Ovary (tissue), 9 donors: ENCODE measurements around the gene CHKA. TPM values are rescaled to one million over a fixed set of nuclear protein-coding genes. Genes with fewer than 3 reads are reported as not detected.
A peak's percentile ranks its signal among the peaks of the same experiment; 100 is the strongest.

Experiments used
- DNase-seq, 5 donors: peaks; one replicate each; pipeline ENCODE4 v3.0.0-alpha.2; 2019 to 2020
- H3K27ac ChIP-seq, 2 donors: fragments of 200-600 bp; one replicate each; pipeline versions ENCODE4 v1.5.1 to v1.8.0; 2019 to 2022
- H3K27me3 ChIP-seq: fragments of 200-600 bp; one replicate; pipeline ENCODE4 v1.8.0; 2022
- H3K36me3 ChIP-seq: fragments of 200-600 bp; sonication (generic); one replicate; pipeline ENCODE4 v1.5.1; 2019
- H3K4me1 ChIP-seq: one replicate; pipeline ENCODE4 v1.8.1; 2013; ENCODE audit warnings: mild to moderate bottlenecking, moderate library complexity; ENCODE audit not compliant: insufficient read depth
- H3K4me3 ChIP-seq: fragments of 200-600 bp; sonication (generic); one replicate; pipeline ENCODE4 v1.5.1; 2017
- H3K9me3 ChIP-seq, 2 donors: fragments of 200-600 bp in 1 of 2; sonication (generic) in 1 of 2; one replicate each; pipeline versions ENCODE4 v1.5.1 to v1.8.1; 2013 to 2019; ENCODE audit warnings: mild to moderate bottlenecking in 1 of 2, moderate library complexity in 1 of 2
- CTCF ChIP-seq, 3 donors: fragments of 450-650 bp in 2 of 3; fragments of 200-600 bp in 1 of 3; IDR thresholded peaks; one replicate each; pipeline versions ENCODE4 v1.5.1 to v1.8.0; 2016 to 2022; ENCODE audit warnings: antibody characterized with exemption in 3 of 3, mild to moderate bottlenecking in 1 of 3
- EP300 ChIP-seq: sonication (generic); formaldehyde crosslinking; IDR thresholded peaks from one replicate; pipeline ENCODE4 v1.6.1; 2017; ENCODE audit warnings: antibody characterized with exemption
- POLR2A ChIP-seq: fragments of 450-650 bp; IDR thresholded peaks from one replicate; pipeline ENCODE4 v1.6.1; 2017; ENCODE audit warnings: antibody characterized with exemption, mild to moderate bottlenecking, moderate library complexity
- WGBS, 3 donors: extraction: QIAGEN DNeasy Blood & Tissue Kit in 1 of 3; methylation state at CpG; one replicate each; pipeline versions ENCODE4 v1.1.5 to v1.1.7; 2013 to 2017; 5-methylcytosine and 5-hydroxymethylcytosine counted together
- intact Hi-C, 4 donors: fragments of 100-400 bp; cut with DNase I; formaldehyde crosslinking; loops; one replicate each; pipeline versions ENCODE4 v1.11.0 to v1.15.1; 2022 to 2023
- polyA plus RNA-seq, 2 donors: library from polyadenylated mRNA; stranded (reverse); fragments of 200-250 nt in 1 of 2; fragments of 350-450 nt in 1 of 2; fragmentation: Illumina TruSeq in 1 of 2; extraction: RNeasy Lipid Tissue Mini Kit (QIAGEN cat#74804) in 1 of 2; gene quantifications; one replicate each; pipeline ENCODE4 v1.2.3, GENCODE V29; 2013 to 2014
- total RNA-seq, 7 donors: library from RNA; depleted of rRNA in 2 of 7; stranded (reverse); fragments of >200 nt in 2 of 7; fragmentation: NEBNext Ultra II Directional in 3 of 7; extraction: Animal tissue kit (Norgen Biotek cat#: 25700) in 3 of 7; gene quantifications; one replicate each; pipeline versions ENCODE4 v1.1.0 to v1.2.4, GENCODE V29; 2016 to 2023
- donor health status: DM: no; HTN: no; CAD: no; lungs with moderate emphysema.
- donor health status: DM: no; HTN: no; CAD: no.
- donor health status: Bipolar disorder and iron deficiency.
- donor health status: DM: yes; HTN: yes; CAD: no.
- donor health status: DM: no; HTN: no; CAD: no.
- donor health status: DM: yes; HTN: yes; CAD: no.

Gene CHKA
- total and polyA plus RNA-seq, 9 donors = 15.6 to 45.3 (median 30.5) TPM

GRCh38 chr11:68009391-68010089, 111.6 kb downstream of the CHKA start:
- Histone ChIP-seq H3K27me3 (no peaks in the 10 kb centered on the region), H3K9me3 (no peaks in the 10 kb centered on the region), H3K36me3 (no peaks in the 10 kb centered on the region), H3K27ac (peak overlapping the region; percentile 43 to 72), H3K4me3 (no peak overlapping the region), H3K4me1 (peaks cover 10% of the 10 kb centered on the region)
- TF ChIP-seq CTCF (IDR thresholded peaks at IDR 0.05) (peak in 1 of 3 donors; percentile 15), POLR2A (no peak)
- intact Hi-C loops = loop anchor here in 1 of 4 donors (10.0 kb wide), 1 partner anchor 195 kb away; no protein-coding TSS in a partner anchor
- peak in 1 of 5 donors; percentile 33 for DNase-seq
- WGBS, 3 donors = 17 to 43% (median 30%) methylated on average over 12 of the region's 12 CpGs

- intact Hi-C loops = loop anchor here in 1 of 4 donors (10.0 kb wide), 1 partner anchor 196 kb away; no protein-coding TSS in a partner anchor
- Histone ChIP-seq H3K4me3 (no peak overlapping the region), H3K27me3 (no peaks in the 10 kb centered on the region), H3K36me3 (no peaks in the 10 kb centered on the region), H3K4me1 (peaks cover 13% of the 10 kb centered on the region), H3K9me3 (no peaks in the 10 kb centered on the region), H3K27ac (no peak overlapping the region)
- no peak for TF ChIP-seq POLR2A
- no peak for TF ChIP-seq EP300
- no peak for TF ChIP-seq CTCF (IDR thresholded peaks at IDR 0.05)
- DNase-seq = peak in 2 of 5 donors; percentile 21 to 35
- 85 to 88% (median 86%) methylated on average over 26 to 27 of the region's 27 CpGs for WGBS, 3 donors
Measured at GRCh38 chr11:68008381-68009337, 112.5 kb downstream of the CHKA start.

- TF ChIP-seq POLR2A (no peak), EP300 (no peak), CTCF (IDR thresholded peaks at IDR 0.05) (no peak)
- DNase-seq = peak in 1 of 5 donors; percentile 17
- Histone ChIP-seq H3K27ac (no peak overlapping the region), H3K4me1 (peaks cover 10% of the 10 kb centered on the region), H3K4me3 (no peak overlapping the region), H3K27me3 (no peaks in the 10 kb centered on the region), H3K36me3 (no peaks in the 10 kb centered on the region), H3K9me3 (no peaks in the 10 kb centered on the region)
- intact Hi-C loops = loop anchor here in 1 of 4 donors (10.0 kb wide), 1 partner anchor 197 kb away; no protein-coding TSS in a partner anchor
- WGBS, 3 donors = 84 to 88% (median 85%) methylated on average over 16 of the region's 16 CpGs
Measured at GRCh38 chr11:68007498-68008380, 113.4 kb downstream of the CHKA start.
